Measurements from ENCODE around the gene DIP2B. TPM values are rescaled to one million over a fixed set of nuclear protein-coding genes. Genes with fewer than 3 reads are reported as not detected.

DIP2B gene
- total RNA-seq, 1 experiment from 2014 or later: 26.1 TPM

GRCh38 chr12:50708631-50709030 lies 203.8 kb downstream of the DIP2B start:
- H3K36me3 Mint-ChIP-seq: peaks cover 47% of the 10 kb centered on the region
- no peak overlapping the region for H3K4me3 Mint-ChIP-seq
- CTCF ChIA-PET: no interaction called here
- no peak overlapping the region; the same call in 1 of the 2 replicates for H3K27ac Mint-ChIP-seq
- TF ChIP-seq TEAD1 (CRISPR knock-in tag; IDR thresholded peaks at IDR 0.05): no peak
- no peak for TF ChIP-seq MXD4 (CRISPR knock-in tag; IDR thresholded peaks at IDR 0.05; ENCODE audit: borderline replicate concordance)
- TF ChIP-seq FOXP4 (CRISPR knock-in tag; IDR thresholded peaks at IDR 0.05): no peak
- no peak for TF ChIP-seq OVOL2 (CRISPR knock-in tag; IDR thresholded peaks at IDR 0.05; ENCODE audit: borderline replicate concordance)
- TF ChIP-seq FOXP1 (CRISPR knock-in tag; IDR thresholded peaks at IDR 0.05; ENCODE audit: borderline replicate concordance): no peak
- TF ChIP-seq IRF1 (CRISPR knock-in tag; IDR thresholded peaks at IDR 0.05): no peak
- no peak for TF ChIP-seq ZNF232 (CRISPR knock-in tag; IDR thresholded peaks at IDR 0.05)
- TF ChIP-seq HMGA2 (CRISPR knock-in tag; IDR thresholded peaks at IDR 0.05): no peak
- no peak for TF ChIP-seq ZNF416 (CRISPR knock-in tag; IDR thresholded peaks at IDR 0.05)
- TF ChIP-seq ZNF219 (CRISPR knock-in tag; IDR thresholded peaks at IDR 0.05; ENCODE audit: borderline replicate concordance): no peak
- TF ChIP-seq E2F5 (CRISPR knock-in tag; IDR thresholded peaks at IDR 0.05): no peak
- TF ChIP-seq NFATC4 (CRISPR knock-in tag; IDR thresholded peaks at IDR 0.05): no peak
- TF ChIP-seq ZNF396 (CRISPR knock-in tag; IDR thresholded peaks at IDR 0.05; ENCODE audit: borderline replicate concordance): no peak
- TF ChIP-seq GABPB1 (CRISPR knock-in tag; IDR thresholded peaks at IDR 0.05): no peak
- TF ChIP-seq PRRX2 (CRISPR knock-in tag; IDR thresholded peaks at IDR 0.05): no peak
- no peaks in the 10 kb centered on the region for H3K27me3 Mint-ChIP-seq (ENCODE audit: low read depth)
- ATAC-seq (no peak), DNase-seq (ENCODE audit: low spot score) (no peak)
- POLR2A ChIA-PET: interaction anchor here (0.5 kb wide), 1 partner anchor 246 kb away, joined by 6 read pairs; no protein-coding TSS in a partner anchor
- no peaks in the 10 kb centered on the region for H3K4me1 Mint-ChIP-seq
- no peaks in the 10 kb centered on the region for H3K9me3 Mint-ChIP-seq

GRCh38 chr12:50711121-50711520 lies 206.3 kb downstream of the DIP2B start:
- POLR2A ChIA-PET: no interaction called here
- H3K27me3 Mint-ChIP-seq (ENCODE audit: low read depth): no peaks in the 10 kb centered on the region
- no peak overlapping the region for H3K27ac Mint-ChIP-seq
- H3K36me3 Mint-ChIP-seq: peaks cover 44% of the 10 kb centered on the region
- no peak for DNase-seq (ENCODE audit: low spot score)
- CTCF ChIA-PET: no interaction called here
- no peaks in the 10 kb centered on the region for H3K4me1 Mint-ChIP-seq
- no peak overlapping the region for H3K4me3 Mint-ChIP-seq
- TF ChIP-seq ZNF671 (CRISPR knock-in tag; IDR thresholded peaks at IDR 0.05): no peak
- TF ChIP-seq PREB (CRISPR knock-in tag; IDR thresholded peaks at IDR 0.05; ENCODE audit: borderline replicate concordance): no peak
- no peak for TF ChIP-seq IRF1 (CRISPR knock-in tag; IDR thresholded peaks at IDR 0.05)
- no peak for TF ChIP-seq ZNF317 (CRISPR knock-in tag; IDR thresholded peaks at IDR 0.05; ENCODE audit: borderline replicate concordance, low read depth)
- TF ChIP-seq RORB (CRISPR knock-in tag; IDR thresholded peaks at IDR 0.05): no peak
- TF ChIP-seq ZBTB43 (CRISPR knock-in tag; IDR thresholded peaks at IDR 0.05): no peak
- TF ChIP-seq JAZF1 (CRISPR knock-in tag; IDR thresholded peaks at IDR 0.05): no peak
- no peak for TF ChIP-seq TCF7 (CRISPR knock-in tag; IDR thresholded peaks at IDR 0.05; ENCODE audit: low read depth)
- no peak for TF ChIP-seq GRHL2 (CRISPR knock-in tag; IDR thresholded peaks at IDR 0.05; ENCODE audit: insufficient replicate concordance, severe bottlenecking)
- H3K9me3 Mint-ChIP-seq: no peaks in the 10 kb centered on the region
- no peak for ATAC-seq
